Left ventricle myocardium inferior (tissue), 1 donor: ENCODE results near the gene HNRNPL. TPM values are rescaled to one million over a fixed set of nuclear protein-coding genes. Genes with fewer than 3 reads are reported as not detected.
A peak's percentile ranks its signal among the peaks of the same experiment; 100 is the strongest.
"Not testable (repeated sequence)": the region's sequence is repeated elsewhere in the genome, so short reads cannot be mapped to it uniquely, and the experiment has no call there.

Source experiments
- DNase-seq: peaks from one replicate; pipeline ENCODE4 v3.0.0-alpha.2; 2020
- H3K27ac ChIP-seq: fragments of 200-600 bp; replicated peaks from 2 replicates; pipeline ENCODE4 v1.8.0; 2021
- H3K27me3 ChIP-seq: fragments of 200-600 bp; 2 replicates; pipeline ENCODE4 v1.8.0; 2021; ENCODE audit warnings: low read depth
- H3K36me3 ChIP-seq: fragments of 200-600 bp; 2 replicates; pipeline ENCODE4 v1.8.0; 2021
- H3K4me1 ChIP-seq: fragments of 200-600 bp; 2 replicates; pipeline ENCODE4 v1.8.0; 2021
- H3K4me3 ChIP-seq: fragments of 200-600 bp; 2 replicates; pipeline ENCODE4 v1.8.0; 2021; ENCODE audit warnings: mild to moderate bottlenecking, moderate library complexity
- H3K9me3 ChIP-seq: fragments of 200-600 bp; replicated peaks from 2 replicates; pipeline ENCODE4 v1.8.0; 2021
- intact Hi-C: fragments of 100-400 bp; cut with micrococcal nuclease; formaldehyde crosslinking; loops from one replicate; pipeline ENCODE4 v1.11.0; 2022
- total RNA-seq: library from RNA; stranded (reverse); fragmentation: NEBNext Ultra II Directional; extraction: Animal tissue kit (Norgen Biotek cat#: 25700); gene quantifications from one replicate; pipeline ENCODE4 v1.2.1, GENCODE V29; 2021
- TF ChIP-seq, protein P1 (sequence below): fragments of 200-600 bp; IDR thresholded peaks from 2 replicates; pipeline ENCODE4 v1.8.0; 2021; ENCODE audit warnings: antibody characterized with exemption, mild to moderate bottlenecking, borderline replicate concordance
- donor health status: DM: no; HTN: yes; CAD: no; lungs with severe emphysema.

Gene HNRNPL
- total RNA-seq, 1 donor from 2014 or later = 140 TPM

DNA sequence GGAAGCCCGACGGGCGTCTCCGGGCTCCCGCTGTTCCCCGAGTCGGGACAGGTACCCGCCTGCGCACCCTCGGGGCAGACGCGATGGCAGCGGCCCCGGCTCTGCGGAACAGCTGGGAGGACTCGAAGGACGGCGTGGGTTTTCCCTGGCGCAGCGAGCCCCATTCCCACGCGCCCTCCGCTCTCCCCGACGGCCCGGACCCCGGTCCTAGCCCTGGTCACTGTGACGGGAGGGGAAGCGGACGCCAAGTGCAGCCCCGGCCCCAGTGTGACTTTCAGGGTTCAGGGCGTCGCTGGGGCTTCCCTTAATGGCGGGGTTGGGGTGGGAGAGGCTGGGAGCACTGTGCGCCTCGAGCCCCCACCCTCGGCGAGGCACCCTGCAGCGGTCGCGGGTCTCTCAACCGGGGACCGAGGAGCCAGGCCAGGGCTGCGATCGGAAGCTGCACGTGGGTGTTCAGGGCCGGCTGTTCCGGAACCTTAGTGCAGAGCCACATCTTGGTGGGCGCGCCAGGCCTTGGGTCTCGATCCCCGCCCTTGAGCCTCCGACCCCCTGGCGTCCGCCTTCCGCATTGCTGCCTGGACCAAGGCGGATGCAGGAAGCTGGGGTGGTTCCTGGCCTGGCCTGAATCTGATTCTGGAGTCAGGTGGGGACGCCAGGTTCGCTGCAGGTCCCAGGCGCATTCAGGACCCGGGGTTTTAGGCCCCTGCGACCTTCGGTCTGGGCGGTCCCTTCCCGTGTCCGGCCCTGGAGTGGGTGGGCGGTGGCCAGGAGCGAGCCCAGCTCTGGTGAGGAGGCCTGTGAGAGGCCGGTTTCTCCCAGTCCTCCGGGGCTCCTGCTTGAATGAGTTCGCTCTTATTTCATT lies 57.3 kb downstream of the HNRNPL start:
- no peaks in the 10 kb centered on the region for H3K27me3 ChIP-seq
- peaks cover 21% of the 10 kb centered on the region for H3K4me1 ChIP-seq
- H3K4me3 ChIP-seq = peak overlapping the region; percentile 61
- TF ChIP-seq, protein P1, sequence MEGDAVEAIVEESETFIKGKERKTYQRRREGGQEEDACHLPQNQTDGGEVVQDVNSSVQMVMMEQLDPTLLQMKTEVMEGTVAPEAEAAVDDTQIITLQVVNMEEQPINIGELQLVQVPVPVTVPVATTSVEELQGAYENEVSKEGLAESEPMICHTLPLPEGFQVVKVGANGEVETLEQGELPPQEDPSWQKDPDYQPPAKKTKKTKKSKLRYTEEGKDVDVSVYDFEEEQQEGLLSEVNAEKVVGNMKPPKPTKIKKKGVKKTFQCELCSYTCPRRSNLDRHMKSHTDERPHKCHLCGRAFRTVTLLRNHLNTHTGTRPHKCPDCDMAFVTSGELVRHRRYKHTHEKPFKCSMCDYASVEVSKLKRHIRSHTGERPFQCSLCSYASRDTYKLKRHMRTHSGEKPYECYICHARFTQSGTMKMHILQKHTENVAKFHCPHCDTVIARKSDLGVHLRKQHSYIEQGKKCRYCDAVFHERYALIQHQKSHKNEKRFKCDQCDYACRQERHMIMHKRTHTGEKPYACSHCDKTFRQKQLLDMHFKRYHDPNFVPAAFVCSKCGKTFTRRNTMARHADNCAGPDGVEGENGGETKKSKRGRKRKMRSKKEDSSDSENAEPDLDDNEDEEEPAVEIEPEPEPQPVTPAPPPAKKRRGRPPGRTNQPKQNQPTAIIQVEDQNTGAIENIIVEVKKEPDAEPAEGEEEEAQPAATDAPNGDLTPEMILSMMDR = peak; percentile 63
- H3K36me3 ChIP-seq = no peaks in the 10 kb centered on the region
- H3K27ac ChIP-seq = peak overlapping the region; percentile 58
- intact Hi-C loops = no loop called here
- DNase-seq = peak; percentile 60
- H3K9me3 ChIP-seq = no peaks in the 10 kb centered on the region

DNA sequence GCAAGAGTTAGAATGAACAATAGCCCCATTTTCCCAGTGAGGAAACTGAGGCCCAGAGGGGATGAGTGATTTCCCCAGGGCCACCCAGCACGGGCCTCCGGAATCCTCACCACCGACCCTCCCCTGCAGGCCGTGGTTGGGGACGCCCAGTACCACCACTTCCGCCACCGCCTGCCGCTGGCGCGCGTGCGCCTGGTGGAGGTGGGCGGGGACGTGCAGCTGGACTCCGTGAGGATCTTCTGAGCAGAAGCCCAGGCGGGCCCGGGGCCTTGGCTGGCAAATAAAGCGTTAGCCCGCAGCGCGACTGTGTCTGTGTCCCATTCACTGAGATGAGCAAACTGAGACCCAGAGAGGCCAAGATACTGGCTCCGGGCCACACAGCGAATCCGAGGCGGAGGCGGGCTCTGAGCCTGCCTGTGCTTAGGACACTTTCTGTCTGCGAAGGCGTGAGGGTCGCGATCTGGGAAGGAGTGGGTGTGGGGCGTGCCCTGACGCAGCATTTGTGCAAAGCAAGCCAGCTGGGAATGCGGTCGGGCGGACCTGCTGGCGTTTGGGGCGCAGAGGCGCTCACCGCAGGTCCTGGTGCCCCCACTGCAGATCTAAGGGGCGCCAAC lies 58.2 kb downstream of the HNRNPL start:
- H3K27ac ChIP-seq, intact Hi-C loops, DNase-seq, H3K9me3 ChIP-seq, H3K27me3 ChIP-seq, H3K36me3 ChIP-seq: not testable (repeated sequence)
- Histone ChIP-seq H3K4me3 (peak overlapping the region; percentile 53), H3K4me1 (peaks cover 21% of the 10 kb centered on the region)

DNA sequence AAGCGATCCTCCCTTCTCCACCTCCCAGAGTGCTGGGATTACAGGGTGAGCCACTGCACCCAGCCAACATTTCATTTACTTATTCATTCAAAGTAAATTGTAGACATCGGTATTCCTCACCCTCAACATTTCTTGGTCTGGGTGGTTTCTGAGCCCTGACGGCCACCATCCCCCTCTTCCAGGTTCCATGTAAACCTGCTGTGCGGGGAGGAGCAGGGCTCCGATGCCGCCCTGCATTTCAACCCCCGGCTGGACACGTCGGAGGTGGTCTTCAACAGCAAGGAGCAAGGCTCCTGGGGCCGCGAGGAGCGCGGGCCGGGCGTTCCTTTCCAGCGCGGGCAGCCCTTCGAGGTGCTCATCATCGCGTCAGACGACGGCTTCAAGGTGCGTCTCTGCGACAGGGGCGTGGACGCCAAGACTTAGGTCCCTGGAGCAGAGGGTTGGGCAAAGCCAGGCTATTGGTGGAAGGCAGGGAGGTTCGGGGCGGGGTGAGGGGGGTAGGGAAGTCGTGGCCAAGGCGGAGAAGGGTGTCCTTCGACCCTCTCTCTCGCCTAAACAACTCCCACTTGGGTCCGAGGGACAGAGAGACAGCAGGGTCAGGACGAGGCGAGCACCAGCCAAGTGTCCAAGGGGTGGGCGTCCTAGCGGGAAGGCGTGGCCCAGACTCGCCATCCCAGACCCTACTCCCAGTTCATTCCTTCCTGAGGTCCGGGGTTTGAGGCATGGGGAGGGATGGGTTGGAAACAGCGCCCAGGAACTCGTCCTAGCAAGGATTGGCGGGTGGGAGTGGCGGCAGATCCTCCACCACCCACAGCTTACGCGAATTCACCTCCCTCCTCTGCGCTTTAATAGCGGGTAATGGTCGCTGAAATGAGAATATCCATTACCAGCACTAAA lies 59.0 kb downstream of the HNRNPL start:
- intact Hi-C loops, H3K9me3 ChIP-seq, H3K27me3 ChIP-seq, H3K36me3 ChIP-seq, H3K27ac ChIP-seq, DNase-seq: not testable (repeated sequence)
- Histone ChIP-seq H3K4me3 (peak overlapping the region; percentile 53), H3K4me1 (peaks cover 21% of the 10 kb centered on the region)

DNA sequence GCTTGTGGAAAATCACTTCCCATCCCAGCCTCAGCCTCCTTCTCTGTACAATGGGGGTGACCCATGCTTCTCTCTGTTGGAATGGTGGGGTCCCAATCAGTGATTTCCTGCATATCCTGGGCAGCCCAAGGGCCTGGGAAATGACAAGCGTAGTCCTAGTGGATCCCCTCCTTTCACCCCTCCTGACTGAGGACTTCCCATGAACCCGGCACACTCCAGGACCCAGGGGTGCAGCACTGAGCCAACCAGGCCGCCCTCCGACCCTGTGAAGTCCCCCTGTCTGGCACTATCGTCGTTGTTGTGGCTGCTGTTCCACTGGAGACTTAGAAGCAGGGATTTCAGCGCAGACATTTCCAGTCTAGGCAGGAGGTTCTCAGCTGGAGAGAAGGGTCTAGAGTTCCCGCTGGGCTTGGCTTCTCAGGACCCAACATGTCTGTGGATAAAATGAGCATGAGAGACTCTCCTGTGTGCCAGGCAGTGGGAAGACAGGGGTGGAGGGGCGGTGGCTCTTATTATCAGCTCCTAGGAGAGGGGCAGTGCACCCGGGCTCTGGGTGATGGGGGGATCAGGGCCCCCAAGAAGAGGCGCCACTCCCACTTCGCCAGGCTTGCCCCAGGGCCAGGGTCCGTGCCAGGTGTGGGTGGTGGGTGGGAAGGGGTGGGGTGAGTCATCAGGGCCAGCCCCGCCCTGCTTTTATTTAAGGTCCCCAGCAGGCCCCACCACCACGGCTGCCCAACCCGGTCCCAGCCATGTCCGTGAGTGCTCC lies 61.1 kb downstream of the HNRNPL start, which contains the start of gene LGALS7B:
LGALS7B (plus strand) TSS at position 723 of the 766 bp plus-strand sequence; CDS start at position 750, 27 bp downstream.
- H3K36me3 ChIP-seq = no peaks in the 10 kb centered on the region
- no peak within 1 kb of the TSS for H3K4me3 ChIP-seq
- DNase-seq = no peak
- no peaks in the 10 kb centered on the region for H3K27me3 ChIP-seq
- peaks cover 14% of the 10 kb centered on the region for H3K4me1 ChIP-seq
- no peaks in the 10 kb centered on the region for H3K9me3 ChIP-seq
- TF ChIP-seq, protein P1 = no peak
- intact Hi-C loops = no loop called here
- H3K27ac ChIP-seq = no peak within 1 kb of the TSS

DNA sequence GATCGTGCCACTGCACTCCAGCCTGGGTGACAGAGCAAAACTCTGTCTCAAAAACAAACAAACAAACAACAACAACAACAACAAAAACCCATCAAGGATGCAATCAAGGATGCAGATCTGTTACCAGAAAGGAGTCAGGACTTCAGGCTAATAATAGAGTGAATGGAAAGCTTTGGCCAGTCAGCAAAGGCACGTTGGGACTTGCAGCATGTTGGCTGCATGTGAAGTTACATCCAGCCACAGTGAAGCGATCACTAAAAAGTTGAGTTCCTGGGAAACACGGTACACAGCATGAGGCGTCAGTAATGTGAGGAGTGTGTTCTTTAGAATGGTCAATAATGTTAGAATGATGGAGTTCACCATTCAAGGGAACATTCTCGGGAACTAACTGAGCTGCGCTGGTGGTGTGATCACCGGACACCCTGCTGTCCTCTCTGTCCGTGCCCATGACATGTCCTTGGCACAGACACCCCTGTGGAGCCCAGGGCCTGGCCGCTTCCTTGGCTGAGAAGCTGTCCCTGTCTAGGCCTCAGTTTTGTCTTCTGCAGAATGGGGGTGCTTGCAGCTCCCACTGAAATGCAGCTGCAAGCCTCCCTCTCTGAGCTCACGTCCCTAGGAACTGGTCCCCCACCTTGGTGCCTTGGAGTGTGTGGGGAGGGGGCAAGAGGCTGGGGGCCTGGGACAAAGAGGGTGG lies 63.1 kb downstream of the HNRNPL start:
- intact Hi-C loops = no loop called here
- DNase-seq = no peak
- Histone ChIP-seq H3K36me3 (no peaks in the 10 kb centered on the region), H3K27ac (no peak overlapping the region), H3K4me3 (no peak overlapping the region), H3K9me3 (no peaks in the 10 kb centered on the region), H3K27me3 (no peaks in the 10 kb centered on the region), H3K4me1 (no peaks in the 10 kb centered on the region)
- TF ChIP-seq, protein P1 = no peak

Other genes with a start within 250 kb of the HNRNPL start
- gene MAP4K1, start 232.0 kb downstream of the HNRNPL start, total RNA-seq = 1.6 TPM
- gene EIF3K, start 230.8 kb downstream of the HNRNPL start, total RNA-seq = 598 TPM
- gene ACTN4, start 202.3 kb downstream of the HNRNPL start, total RNA-seq = 111 TPM
- gene CAPN12, start 105.5 kb downstream of the HNRNPL start, total RNA-seq = 0.22 TPM
- gene LGALS7, start 76.5 kb downstream of the HNRNPL start, total RNA-seq = not detected
- gene LGALS7B, start 60.8 kb downstream of the HNRNPL start, total RNA-seq = not detected
- 0.82 TPM for gene LGALS4, start 37.0 kb downstream of the HNRNPL start, total RNA-seq
- gene ECH1, start 18.2 kb downstream of the HNRNPL start, total RNA-seq = 947 TPM
- gene RINL, start 28.3 kb upstream of the HNRNPL start, total RNA-seq = 3.7 TPM
- gene SIRT2, start 49.6 kb upstream of the HNRNPL start, total RNA-seq = 99.0 TPM
- gene NFKBIB, start 50.0 kb upstream of the HNRNPL start, total RNA-seq = 18.4 TPM
- gene CCER2, start 62.2 kb upstream of the HNRNPL start, total RNA-seq = not detected
- 13.6 TPM for gene SARS2, start 80.8 kb upstream of the HNRNPL start, total RNA-seq
- gene MRPS12, start 81.0 kb upstream of the HNRNPL start, total RNA-seq = 67.6 TPM
- 3.0 TPM for gene FBXO17, start 125.8 kb upstream of the HNRNPL start, total RNA-seq
- gene FBXO27, start 182.6 kb upstream of the HNRNPL start, total RNA-seq = 20.9 TPM
- gene ACP7, start 234.4 kb upstream of the HNRNPL start, total RNA-seq = not detected